Right atrium auricular region (tissue), 2 donors: ENCODE data around the gene NEUROG2. TPM values are rescaled to one million over a fixed set of nuclear protein-coding genes. Genes with fewer than 3 reads are reported as not detected.
A peak's percentile ranks its signal among the peaks of the same experiment; 100 is the strongest.

ENCODE experiments used
- DNase-seq: peaks from one replicate; pipeline ENCODE4 v3.0.0-alpha.2; 2019; ENCODE audit warnings: low spot score
- H3K27ac ChIP-seq, 2 donors: fragments of 200-600 bp; sonication (generic); 1 replicate in 1 of 2; 2 replicates in 1 of 2; pipeline ENCODE4 v1.5.1; 2016 to 2019
- H3K27me3 ChIP-seq, 2 donors: fragments of 200-600 bp; sonication (generic); one replicate each; pipeline versions ENCODE4 v1.5.1 to v1.6.0; 2017 to 2019
- H3K36me3 ChIP-seq: fragments of 200-600 bp; sonication (generic); one replicate; pipeline ENCODE4 v1.5.1; 2016
- H3K4me1 ChIP-seq, 2 donors: fragments of 200-600 bp; sonication (generic); one replicate each; pipeline versions ENCODE4 v1.5.1 to v1.6.0; 2017 to 2019
- H3K4me3 ChIP-seq, 2 donors: fragments of 200-600 bp; sonication (generic); 1 replicate in 1 of 2; 2 replicates in 1 of 2; pipeline ENCODE4 v1.5.1; 2017 to 2019; ENCODE audit warnings: mild to moderate bottlenecking in 1 of 2, moderate library complexity in 1 of 2
- H3K9me3 ChIP-seq, 2 donors: fragments of 200-600 bp; sonication (generic); one replicate each; pipeline ENCODE4 v1.5.1; 2019
- CTCF ChIP-seq, 2 donors: fragments of 200-600 bp; sonication (generic); IDR thresholded peaks; one replicate each; pipeline ENCODE4 v1.5.1; 2019; ENCODE audit warnings: antibody characterized with exemption in 2 of 2
- total RNA-seq, 2 donors: library from RNA; depleted of rRNA; stranded (reverse); fragments of >200 nt; gene quantifications; one replicate each; pipeline ENCODE4 v1.1.0, GENCODE V29; 2016

The NEUROG2 gene
- total RNA-seq, 2 donors from 2014 or later = not detected

GRCh38 chr4:112519689-112520597 lies 4.0 kb upstream of the NEUROG2 start:
- TF ChIP-seq CTCF (IDR thresholded peaks at IDR 0.05) = no peak
- Histone ChIP-seq H3K27me3 (peaks cover 69 to 85% of the 10 kb centered on the region in 2 donors), H3K36me3 (no peaks in the 10 kb centered on the region), H3K4me3 (no peak overlapping the region), H3K4me1 (peaks cover 0 to 53% of the 10 kb centered on the region in 2 donors), H3K27ac (no peak overlapping the region), H3K9me3 (no peaks in the 10 kb centered on the region)
- DNase-seq = no peak

GRCh38 chr4:112518675-112519074 lies 2.7 kb upstream of the NEUROG2 start:
- no peak for DNase-seq
- TF ChIP-seq CTCF (IDR thresholded peaks at IDR 0.05) = no peak
- Histone ChIP-seq H3K4me1 (peaks cover 0 to 58% of the 10 kb centered on the region in 2 donors), H3K27me3 (peaks cover 73 to 91% of the 10 kb centered on the region in 2 donors), H3K9me3 (no peaks in the 10 kb centered on the region), H3K36me3 (no peaks in the 10 kb centered on the region), H3K27ac (no peak overlapping the region), H3K4me3 (no peak overlapping the region)

GRCh38 chr4:112517911-112518310 lies 1.9 kb upstream of the NEUROG2 start:
- peaks cover 0 to 50% of the 10 kb centered on the region in 2 donors for H3K4me1 ChIP-seq
- peaks cover 71 to 86% of the 10 kb centered on the region in 2 donors for H3K27me3 ChIP-seq
- H3K4me3 ChIP-seq = no peak overlapping the region
- DNase-seq = no peak
- H3K9me3 ChIP-seq = peaks cover 0 to under 1% of the 10 kb centered on the region in 2 donors
- no peak for TF ChIP-seq CTCF (IDR thresholded peaks at IDR 0.05)
- H3K36me3 ChIP-seq = no peaks in the 10 kb centered on the region
- no peak overlapping the region for H3K27ac ChIP-seq

- Histone ChIP-seq H3K27me3 (peaks cover 71 to 84% of the 10 kb centered on the region in 2 donors), H3K4me1 (peaks cover 0 to 48% of the 10 kb centered on the region in 2 donors), H3K9me3 (peaks cover 0 to 8% of the 10 kb centered on the region in 2 donors), H3K36me3 (no peaks in the 10 kb centered on the region), H3K27ac (no peak overlapping the region), H3K4me3 (no peak overlapping the region)
- DNase-seq = no peak
- TF ChIP-seq CTCF (IDR thresholded peaks at IDR 0.05) = no peak
These were observed 1.2 kb upstream of the NEUROG2 start for GRCh38 chr4:112517067-112517634.

- H3K4me3 ChIP-seq = peak overlapping the region; percentile 38 to 58
- TF ChIP-seq CTCF (IDR thresholded peaks at IDR 0.05) = no peak
- no peak overlapping the region for H3K27ac ChIP-seq
- no peak for DNase-seq
- peaks cover 0 to 48% of the 10 kb centered on the region in 2 donors for H3K4me1 ChIP-seq
- H3K9me3 ChIP-seq = peaks cover 0 to 10% of the 10 kb centered on the region in 2 donors
- peaks cover 70 to 84% of the 10 kb centered on the region in 2 donors for H3K27me3 ChIP-seq
- H3K36me3 ChIP-seq = no peaks in the 10 kb centered on the region
These were observed 589 bp upstream of the NEUROG2 start for GRCh38 chr4:112516471-112517066.
